Naive thymus-derived CD8-positive, alpha-beta T cell (primary cell): ENCODE measurements around the gene C12orf60. TPM values are rescaled to one million over a fixed set of nuclear protein-coding genes. Genes with fewer than 3 reads are reported as not detected.
"Not testable (repeated sequence)": the region's sequence is repeated elsewhere in the genome, so short reads cannot be mapped to it uniquely, and the experiment has no call there.

Experiments
- ATAC-seq, 2 donors: fragments of 150-1000 bp; cut with Tn5 transposase in 1 of 2; sonication (Bioruptor Pico), chemical (Tn5 transposase) in 1 of 2; 1 replicate in 1 of 2; 2 replicates in 1 of 2; pipeline ENCODE4 v1.10.0; 2021; ENCODE audit warnings: mild to moderate bottlenecking in 2 of 2, moderate library complexity in 2 of 2
- POLR2A ChIA-PET: fragments of 350-600 bp; sonication (Branson Sonifier 250); formaldehyde crosslinking; loops from one replicate; lab custom pipeline; 2021; ENCODE audit warnings: antibody characterized with exemption; lab: Charles Lee
- DNase-seq, 10 donors: peaks; one replicate each; pipeline versions ENCODE4 v3.0.0 to v3.0.0-alpha.2; 2020 to 2022
- H3K27ac Mint-ChIP-seq, 10 donors: one replicate each; pipeline ENCODE4 v1.8.0; 2020 to 2022; ENCODE audit warnings: mild to moderate bottlenecking in 10 of 10, mixed read lengths in 10 of 10, moderate library complexity in 4 of 10, inconsistent platforms in 1 of 10
- H3K27me3 Mint-ChIP-seq, 5 donors: one replicate each; pipeline ENCODE4 v1.8.0; 2021 to 2022; ENCODE audit warnings: mixed read lengths in 5 of 5
- H3K36me3 Mint-ChIP-seq, 3 donors: one replicate each; pipeline ENCODE4 v1.8.0; 2020 to 2022; ENCODE audit warnings: mixed read lengths in 3 of 3, mild to moderate bottlenecking in 2 of 3, inconsistent platforms in 1 of 3
- H3K4me1 Mint-ChIP-seq, 4 donors: one replicate each; pipeline ENCODE4 v1.8.0; 2021 to 2022; ENCODE audit warnings: mixed read lengths in 4 of 4
- H3K4me3 Mint-ChIP-seq, 10 donors: one replicate each; pipeline ENCODE4 v1.8.0; 2020 to 2022; ENCODE audit warnings: mild to moderate bottlenecking in 10 of 10, mixed read lengths in 10 of 10, moderate library complexity in 6 of 10, inconsistent platforms in 1 of 10
- H3K9me3 Mint-ChIP-seq, 9 donors: one replicate each; pipeline ENCODE4 v1.8.0; 2020 to 2022; ENCODE audit warnings: mixed read lengths in 9 of 9, mild to moderate bottlenecking in 3 of 9, inconsistent platforms in 1 of 9, moderate library complexity in 1 of 9
- polyA plus RNA-seq, 3 donors: library from polyadenylated mRNA; unstranded; fragments of 300-500 nt; fragmentation: Illumina TruSeq; gene quantifications; one replicate each; pipeline ENCODE4 v1.2.3, GENCODE V29; 2021
- total RNA-seq, 8 experiments: library from RNA in 2 of 8; stranded (reverse) in 2 of 8; gene quantifications; one replicate each; pipeline ENCODE4 v1.2.3 and lab custom pipeline; 2021 to 2026

Gene C12orf60
- total RNA-seq = 1 to 10 TPM in 1 of 2 experiments, under 1 TPM in 1; 0.71 to 1.3 TPM
- 1 to 10 TPM in 2 of 3 donors, under 1 TPM in 1; 0.98 to 2.5 (median 1.7) TPM for polyA plus RNA-seq
- 0 to 1.9 (median 1.1) reads per million in 6 experiments for total RNA-seq (lab: John Stamatoyannopoulos, UW)

- Mint-ChIP-seq H3K4me3 (no peak within 1 kb of the TSS), H3K4me1 (peaks cover 10 to 24% (median 13%) of the 10 kb centered on the region in 4 donors), H3K27me3 (no peaks in the 10 kb centered on the region), H3K36me3 (peaks cover 0 to 27% (median 0%) of the 10 kb centered on the region in 3 donors), H3K27ac (no peak within 1 kb of the TSS), H3K9me3 (no peaks in the 10 kb centered on the region)
- DNase-seq = peak; percentile 63 to 96 (median 88)
- ATAC-seq = peak; percentile 94 to 97
- POLR2A ChIA-PET = interaction anchor here (0.7 to 7.3 kb wide), 15 partner anchors 8 to 1802 kb away, joined by 3 to 223 read pairs (median 4); partner anchors contain the start of genes ARHGDIB and ATF7IP
These were observed at the start of gene C12orf60, which contains the start of gene WBP11 for GRCh38 chr12:14803011-14803829. Gene C12orf60, plus strand, starts transcription at chr12:14803670. Its CDS starts 19,266 bp downstream, at chr12:14822936. Gene WBP11, minus strand, starts transcription at chr12:14803478. Its CDS starts 2,095 bp downstream, at chr12:14801383.

DNA sequence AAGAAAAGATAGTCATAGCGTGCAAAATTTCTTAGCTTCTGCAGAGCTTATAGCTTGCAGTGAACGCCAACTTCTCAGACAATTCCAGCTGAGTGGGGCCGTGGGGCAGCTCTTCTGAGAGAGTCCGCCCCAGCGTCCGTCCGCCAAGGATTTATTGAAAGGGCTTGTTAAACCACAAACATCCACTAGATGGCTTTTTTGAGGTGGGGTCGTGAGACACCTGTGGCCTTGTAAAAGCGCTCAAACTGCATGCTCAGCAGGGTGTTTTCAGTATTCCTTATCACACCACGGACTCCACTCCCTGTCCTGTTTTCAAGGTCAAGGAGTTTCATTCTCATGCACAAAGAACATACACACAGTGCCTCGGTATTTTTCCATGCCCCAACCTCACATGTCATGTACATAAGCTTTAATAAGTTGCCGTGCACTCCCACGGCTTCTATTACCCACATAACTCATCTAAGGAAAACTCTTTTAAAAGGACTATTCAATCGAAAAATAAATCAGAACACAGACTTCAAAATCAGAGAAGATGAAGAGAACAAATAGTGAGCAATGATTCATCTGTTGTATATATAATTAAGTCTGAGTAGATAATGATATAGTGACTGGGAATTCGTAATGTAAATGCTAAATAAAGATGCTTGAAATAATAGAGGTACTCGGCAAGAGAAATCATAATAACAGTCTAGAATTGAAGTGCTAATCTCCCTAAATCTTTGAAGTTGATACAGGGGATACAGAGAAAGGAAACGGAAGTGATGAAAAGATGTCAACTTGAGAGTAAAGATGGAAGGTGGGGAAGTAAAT, 46.9 kb upstream of the C12orf60 start:
- POLR2A ChIA-PET = interaction anchor here (1.6 kb wide), 1 partner anchor 14 kb away, joined by 3 read pairs; no protein-coding TSS in a partner anchor
- DNase-seq = no peak
- no peak for ATAC-seq
- Mint-ChIP-seq H3K4me1 (peaks cover 11 to 21% (median 16%) of the 10 kb centered on the region in 4 donors), H3K4me3 (no peak overlapping the region), H3K36me3 (peaks cover 17 to 37% (median 25%) of the 10 kb centered on the region in 3 donors), H3K9me3 (peaks cover 0 to 39% (median 11%) of the 10 kb centered on the region in 9 donors), H3K27me3 (no peaks in the 10 kb centered on the region), H3K27ac (peak overlapping the region in 5 of 10 donors; percentile 5 to 66 (median 7))

- POLR2A ChIA-PET = interaction anchor here (2.1 kb wide), 1 partner anchor 11 kb away, joined by 5 read pairs; a partner anchor contains a TSS
- not testable (repeated sequence) for H3K27me3 Mint-ChIP-seq, ATAC-seq, H3K4me3 Mint-ChIP-seq, DNase-seq
- peaks cover 9 to 21% (median 15%) of the 10 kb centered on the region in 4 donors for H3K4me1 Mint-ChIP-seq
- peaks cover 33 to 50% (median 46%) of the 10 kb centered on the region in 3 donors for H3K36me3 Mint-ChIP-seq
- H3K9me3 Mint-ChIP-seq = peaks cover 0 to 55% (median 19%) of the 10 kb centered on the region in 9 donors
- peak overlapping the region in 2 of 10 donors; percentile 27 to 52 for H3K27ac Mint-ChIP-seq
These were observed 43.7 kb upstream of the C12orf60 start for GRCh38 chr12:14759711-14760280.

- H3K4me1 Mint-ChIP-seq = peaks cover 13 to 60% (median 27%) of the 10 kb centered on the region in 4 donors
- no peak overlapping the region for H3K4me3 Mint-ChIP-seq
- peaks cover 0 to 54% (median 22%) of the 10 kb centered on the region in 9 donors for H3K9me3 Mint-ChIP-seq
- DNase-seq = no peak
- H3K36me3 Mint-ChIP-seq = peaks cover 47 to 66% (median 61%) of the 10 kb centered on the region in 3 donors
- ATAC-seq = no peak
- POLR2A ChIA-PET = no interaction called here
- H3K27ac Mint-ChIP-seq = no peak overlapping the region
- H3K27me3 Mint-ChIP-seq = no peaks in the 10 kb centered on the region
These were observed 38.1 kb upstream of the C12orf60 start for GRCh38 chr12:14765398-14765797.

DNA sequence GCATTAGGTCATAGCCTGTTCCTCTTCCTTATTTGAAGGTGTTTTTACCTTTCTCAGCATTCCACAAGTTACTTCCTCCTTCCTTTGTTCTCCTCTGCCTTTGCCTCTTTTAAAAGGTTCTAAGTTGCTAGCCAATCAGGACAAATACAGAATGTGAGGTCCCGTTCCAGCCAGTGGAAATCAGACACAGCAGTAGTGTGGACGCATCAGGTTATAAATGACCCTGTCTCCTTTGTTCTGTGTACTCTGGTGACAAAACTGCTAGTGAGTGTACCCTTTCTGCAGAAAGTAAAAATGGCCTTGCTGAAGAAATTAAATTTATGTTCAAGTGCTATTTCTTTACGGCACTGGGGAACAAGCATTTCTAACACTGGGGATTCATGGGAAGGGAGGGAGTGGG, 37.5 kb upstream of the C12orf60 start:
- H3K36me3 Mint-ChIP-seq = peaks cover 51 to 62% (median 55%) of the 10 kb centered on the region in 3 donors
- H3K4me3 Mint-ChIP-seq, POLR2A ChIA-PET, ATAC-seq, DNase-seq, H3K27me3 Mint-ChIP-seq: not testable (repeated sequence)
- peaks cover 16 to 61% (median 29%) of the 10 kb centered on the region in 4 donors for H3K4me1 Mint-ChIP-seq
- H3K27ac Mint-ChIP-seq = peak overlapping the region in 1 of 10 donors; percentile 19
- peaks cover 0 to 50% (median 22%) of the 10 kb centered on the region in 9 donors for H3K9me3 Mint-ChIP-seq

DNA sequence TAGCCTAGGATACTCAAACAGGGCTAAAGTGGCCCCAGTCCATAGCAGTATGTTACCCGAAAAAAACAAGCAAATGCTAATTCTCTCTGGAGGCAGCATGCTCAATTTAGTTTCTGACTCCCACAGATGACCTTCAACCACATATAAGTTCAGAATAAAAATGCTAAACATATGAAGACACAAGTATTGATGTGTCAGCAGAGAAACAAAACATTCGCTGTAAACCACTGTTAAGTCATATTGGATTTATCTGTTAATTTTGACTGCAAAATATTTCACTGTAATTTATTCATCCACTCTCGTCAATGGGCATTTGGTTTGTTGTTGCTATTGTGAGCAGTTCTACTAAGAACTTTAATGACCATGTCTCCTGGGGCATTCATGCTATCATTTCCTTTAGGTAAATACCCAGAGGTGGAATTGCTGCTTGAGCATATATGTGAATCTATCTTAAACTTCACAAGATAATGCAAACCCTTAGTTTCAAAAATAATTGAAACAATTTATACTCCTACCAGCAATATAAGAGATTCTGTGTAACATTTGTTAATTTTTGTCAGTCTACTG, 36.7 kb upstream of the C12orf60 start:
- POLR2A ChIA-PET = interaction anchor here (0.6 kb wide), 1 partner anchor 9 kb away, joined by 4 read pairs; no protein-coding TSS in a partner anchor
- H3K27ac Mint-ChIP-seq = peak overlapping the region in 8 of 10 donors; percentile 14 to 99 (median 54)
- H3K4me3 Mint-ChIP-seq = peak overlapping the region in 8 of 10 donors; percentile 4 to 98 (median 54)
- H3K27me3 Mint-ChIP-seq = peaks cover 0 to 3% (median 0%) of the 10 kb centered on the region in 5 donors
- H3K36me3 Mint-ChIP-seq = peaks cover 46 to 55% (median 48%) of the 10 kb centered on the region in 3 donors
- peaks cover 0 to 43% (median 20%) of the 10 kb centered on the region in 9 donors for H3K9me3 Mint-ChIP-seq
- ATAC-seq (no peak), DNase-seq (no peak)
- H3K4me1 Mint-ChIP-seq = peaks cover 20 to 66% (median 33%) of the 10 kb centered on the region in 4 donors

- ATAC-seq (no peak), DNase-seq (no peak)
- Mint-ChIP-seq H3K9me3 (peaks cover 0 to 35% (median 14%) of the 10 kb centered on the region in 9 donors), H3K27me3 (peaks cover 0 to 3% (median 0%) of the 10 kb centered on the region in 5 donors), H3K36me3 (peaks cover 37 to 46% (median 39%) of the 10 kb centered on the region in 3 donors), H3K4me1 (peaks cover 21 to 67% (median 39%) of the 10 kb centered on the region in 4 donors), H3K27ac (peak overlapping the region in 8 of 10 donors; percentile 20 to 100 (median 60)), H3K4me3 (peak overlapping the region in 9 of 10 donors; percentile 11 to 98 (median 56))
- POLR2A ChIA-PET = no interaction called here
These were observed 35.9 kb upstream of the C12orf60 start for GRCh38 chr12:14767617-14768016.

DNA sequence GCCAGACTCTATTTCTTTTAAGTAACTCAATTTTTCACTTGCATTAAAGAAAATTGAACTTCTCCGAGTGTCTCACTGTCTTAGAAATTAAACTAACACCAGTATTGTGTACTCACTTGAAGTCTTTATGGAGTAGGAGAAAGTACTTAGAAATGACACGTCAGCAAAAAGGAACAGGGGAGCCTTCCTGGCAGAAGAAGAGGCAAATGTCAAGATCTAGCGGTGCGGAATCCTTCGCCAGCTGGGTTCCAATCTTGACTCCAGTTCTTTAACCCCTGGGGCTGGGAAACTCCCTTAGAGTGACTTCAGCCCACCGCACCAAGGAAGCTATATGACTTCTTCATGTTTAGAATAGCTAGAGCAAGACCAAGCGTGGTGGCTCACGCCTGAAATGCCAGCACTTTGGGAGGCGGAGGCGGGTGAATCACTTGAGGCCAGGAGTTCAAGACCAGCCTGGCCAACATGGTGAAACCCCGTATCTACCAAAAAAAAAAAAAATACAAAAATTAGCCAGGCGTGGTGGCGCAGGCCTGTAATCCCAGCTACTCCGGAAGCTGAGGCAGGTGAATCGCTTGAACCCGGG, 34.6 kb upstream of the C12orf60 start:
- no peak for ATAC-seq
- Mint-ChIP-seq H3K27me3 (peaks cover 0 to 3% (median 0%) of the 10 kb centered on the region in 5 donors), H3K4me3 (peak overlapping the region; percentile 89 to 98 (median 96)), H3K27ac (peak overlapping the region; percentile 99 to 100 (median 99)), H3K9me3 (peaks cover 0 to 32% (median 14%) of the 10 kb centered on the region in 9 donors), H3K36me3 (peaks cover 34 to 43% (median 38%) of the 10 kb centered on the region in 3 donors), H3K4me1 (peaks cover 22 to 73% (median 42%) of the 10 kb centered on the region in 4 donors)
- peak in 7 of 10 donors; percentile 5 to 64 (median 25) for DNase-seq
- POLR2A ChIA-PET = interaction anchor here (1.0 to 8.3 kb wide), 10 partner anchors 14 to 1114 kb away, joined by 3 to 223 read pairs (median 25); partner anchors contain the start of genes ARHGDIB, ATF7IP, C12orf60 and STRAP

DNA sequence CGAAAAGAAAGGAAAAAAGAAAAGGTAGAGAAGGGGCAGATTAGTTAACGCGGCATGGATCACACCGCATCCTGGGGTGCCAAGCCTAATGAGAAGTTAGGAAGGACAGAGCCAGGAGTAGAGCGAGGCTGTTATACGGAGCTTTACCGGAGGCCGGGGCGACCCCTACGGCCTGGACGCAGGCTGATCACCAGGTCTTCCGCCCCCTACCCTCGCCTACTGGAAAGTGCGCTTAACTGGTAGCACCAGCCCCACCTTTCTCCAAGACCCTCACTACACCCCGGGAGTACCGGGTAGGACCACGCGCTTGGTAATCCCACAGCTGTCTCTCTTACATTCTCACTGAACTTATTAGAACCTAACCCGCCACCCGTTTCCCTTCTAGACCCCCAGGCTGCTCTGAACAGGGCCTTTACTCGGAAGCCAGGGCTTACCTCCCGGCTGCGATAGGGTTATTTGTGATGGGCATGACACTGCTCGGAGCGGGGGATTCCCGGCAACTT, 34.0 kb upstream of the C12orf60 start:
- POLR2A ChIA-PET = interaction anchor here (0.6 to 8.3 kb wide), 22 partner anchors 13 to 1113 kb away, joined by 3 to 223 read pairs (median 8); partner anchors contain the start of genes ARHGDIB, ATF7IP, C12orf60 and STRAP
- DNase-seq (no peak), ATAC-seq (no peak)
- Mint-ChIP-seq H3K27ac (peak overlapping the region; percentile 99 to 100 (median 99)), H3K9me3 (peaks cover 0 to 31% (median 14%) of the 10 kb centered on the region in 9 donors), H3K4me3 (peak overlapping the region; percentile 89 to 98 (median 96)), H3K36me3 (peaks cover 32 to 38% (median 38%) of the 10 kb centered on the region in 3 donors), H3K4me1 (peaks cover 28 to 78% (median 46%) of the 10 kb centered on the region in 4 donors), H3K27me3 (peaks cover 0 to 3% (median 0%) of the 10 kb centered on the region in 5 donors)

DNA sequence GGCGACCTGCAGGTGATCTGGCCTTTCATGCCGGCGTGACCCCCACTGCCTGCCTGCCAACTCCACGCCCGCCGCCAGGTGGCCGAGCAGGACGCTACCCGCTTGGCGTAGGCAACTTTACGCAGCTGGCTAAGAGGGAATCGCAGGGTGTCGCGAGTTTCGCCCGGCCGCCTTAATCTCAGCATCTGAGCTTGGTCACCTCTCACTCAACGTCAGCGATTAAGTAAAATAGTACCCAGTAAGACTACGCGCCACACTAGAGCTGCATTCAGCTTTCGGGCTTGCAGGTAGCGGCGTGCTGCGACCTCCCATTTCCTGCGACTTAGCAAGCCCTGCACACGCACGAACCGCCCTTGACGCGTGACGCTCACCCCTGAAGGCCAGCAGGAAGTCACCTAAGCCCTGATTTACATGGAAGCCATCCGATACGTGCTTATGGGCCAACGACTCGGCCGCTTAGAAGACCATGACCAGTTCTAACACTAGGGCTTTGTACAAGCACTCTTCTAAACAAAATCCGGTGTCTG, 33.4 kb upstream of the C12orf60 start:
- peaks cover 0 to 3% (median 0%) of the 10 kb centered on the region in 5 donors for H3K27me3 Mint-ChIP-seq
- POLR2A ChIA-PET = interaction anchor here (0.6 to 8.3 kb wide), 26 partner anchors 9 to 1113 kb away, joined by 3 to 223 read pairs (median 6); partner anchors contain the start of genes ARHGDIB, ATF7IP, C12orf60 and RERG
- H3K36me3 Mint-ChIP-seq = peaks cover 32 to 34% (median 34%) of the 10 kb centered on the region in 3 donors
- ATAC-seq (peak; percentile 49 to 58), DNase-seq (peak; percentile 80 to 93 (median 88))
- peaks cover 0 to 26% (median 14%) of the 10 kb centered on the region in 9 donors for H3K9me3 Mint-ChIP-seq
- peak overlapping the region; percentile 99 to 100 (median 99) for H3K27ac Mint-ChIP-seq
- H3K4me3 Mint-ChIP-seq = peak overlapping the region; percentile 89 to 98 (median 96)
- H3K4me1 Mint-ChIP-seq = peaks cover 33 to 81% (median 51%) of the 10 kb centered on the region in 4 donors
